ENCODE data around the gene ACTR3. TPM values are rescaled to one million over a fixed set of nuclear protein-coding genes. Genes with fewer than 3 reads are reported as not detected.

Gene ACTR3
- total and polyA plus RNA-seq, 2 of the 8 experiments (the other 6 are each of a cell fraction or from before 2014, with no cell fraction given): 51.7 to 184 TPM

DNA sequence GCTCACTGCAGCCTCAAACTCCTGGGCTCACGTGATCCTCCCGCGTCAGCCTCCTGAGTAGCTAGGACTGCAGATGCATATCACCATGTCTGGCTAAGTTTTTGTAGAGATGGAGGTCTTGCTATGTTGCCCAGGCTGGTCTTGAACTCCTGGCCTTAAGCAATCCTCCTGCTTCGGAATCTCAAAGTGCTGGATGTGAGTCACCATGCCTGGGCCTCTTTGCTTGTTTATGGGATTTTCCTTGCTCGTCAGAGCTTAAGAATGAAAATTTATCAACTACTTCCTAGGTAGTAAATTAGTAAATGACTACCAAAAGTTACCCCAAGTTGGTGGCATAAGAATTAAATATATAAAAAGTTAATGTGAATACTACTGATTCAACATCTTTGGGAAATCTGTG, 51.0 kb downstream of the ACTR3 start:
- H4K20me1 ChIP-seq (replicated peaks in 1 of 2; ENCODE audit: control insufficient read depth in 1 of 2, insufficient read depth in 2 of 2, low read length in 2 of 2): no peaks in the 10 kb centered on the region
- no peak overlapping the region for H3K9ac ChIP-seq (replicated peaks in 1 of 4; ENCODE audit: extremely low read depth in 1 of 4, low read depth in 3 of 4, low read length in 3 of 4)
- POLR2A ChIA-PET (ENCODE audit: partially characterized antibody): no interaction called here
- H3K36me3 ChIP-seq (ENCODE audit: control insufficient read depth in 2 of 4, insufficient read depth in 4 of 4, low read length in 3 of 4): peaks cover 0 to 33% (median 7%) of the 10 kb centered on the region in 4 experiments; a peak in 3 of 8 replicates
- H4K91ac ChIP-seq (replicated peaks; ENCODE audit: insufficient read length, low read length): no peak overlapping the region
- no peak overlapping the region for H3K4ac ChIP-seq (replicated peaks; ENCODE audit: insufficient read length, low read depth, low read length)
- H3K79me2 ChIP-seq (ENCODE audit: control insufficient read depth in 1 of 2, insufficient read depth in 2 of 2, low read length in 2 of 2): no peaks in the 10 kb centered on the region
- FAIRE-seq (no peak), DNase-seq (ENCODE audit: low read depth in 1 of 2, low spot score in 2 of 2) (no peak)
- H2BK15ac ChIP-seq (ENCODE audit: low read length): no peak overlapping the region
- no peaks in the 10 kb centered on the region for H3K9me3 ChIP-seq (ENCODE audit: insufficient read depth in 2 of 2, low read depth in 1 of 2, low read length in 1 of 2)
- WGBS, 2 experiments (ENCODE audit: extremely low coverage in 1 of 2, insufficient coverage in 1 of 2, insufficient read length in 1 of 2, insufficient replicate concordance in 2 of 2, low coverage in 1 of 2, low lambda C conversion rate in 2 of 2, missing lambda C conversion rate in 1 of 2): 91% methylated on average over 5 of the region's 5 CpGs; no CpG with 5 or more reads in 1 of the 2 experiments
- no peak overlapping the region for H3K4me2 ChIP-seq (ENCODE audit: insufficient read depth in 1 of 2, low read depth in 2 of 2, low read length in 2 of 2)
- no peak overlapping the region for H3K56ac ChIP-seq (replicated peaks; ENCODE audit: insufficient read length, low read depth, low read length)
- H3K79me1 ChIP-seq (ENCODE audit: low read depth, low read length): no peaks in the 10 kb centered on the region; the same call in 1 of the 2 replicates
- H2BK120ac ChIP-seq (replicated peaks; ENCODE audit: low read depth, low read length): no peak overlapping the region
- no peak overlapping the region for H3K4me3 ChIP-seq (ENCODE audit: extremely low read depth in 1 of 4, insufficient read depth in 2 of 4, low read depth in 3 of 4, low read length in 4 of 4)
- H3K23ac ChIP-seq (ENCODE audit: insufficient read length): no peak overlapping the region
- no peaks in the 10 kb centered on the region for H3K27me3 ChIP-seq (replicated peaks in 1 of 4; ENCODE audit: control insufficient read depth in 3 of 4, extremely low read depth in 1 of 4, insufficient read depth in 3 of 4, low read length in 3 of 4)
- no peak overlapping the region for H2AFZ ChIP-seq (ENCODE audit: low read length)
- no peaks in the 10 kb centered on the region for H3K23me2 ChIP-seq (ENCODE audit: low read depth, low read length)
- H3K18ac ChIP-seq (ENCODE audit: extremely low read depth, low read length): no peak overlapping the region
- no peak overlapping the region for H2BK12ac ChIP-seq (ENCODE audit: low read depth, low read length)
- no peak overlapping the region for H3K27ac ChIP-seq (ENCODE audit: low read depth, low read length)
- CTCF ChIA-PET (ENCODE audit: partially characterized antibody): no interaction called here
- H2BK5ac ChIP-seq (ENCODE audit: low read depth, low read length): no peak overlapping the region
- H2AK5ac ChIP-seq (ENCODE audit: low read depth, low read length): no peak overlapping the region
- H2BK20ac ChIP-seq (ENCODE audit: low read length): no peak overlapping the region
- no peak overlapping the region for H3K14ac ChIP-seq (ENCODE audit: insufficient read length)
- no peak overlapping the region for H4K5ac ChIP-seq (ENCODE audit: insufficient read length, low read depth, low read length)
- H3K4me1 ChIP-seq (replicated peaks in 1 of 4; ENCODE audit: control insufficient read depth in 3 of 4, insufficient read depth in 4 of 4, low read length in 3 of 4): no peaks in the 10 kb centered on the region
- no peak overlapping the region for H4K8ac ChIP-seq (ENCODE audit: extremely low read depth, insufficient read depth, low read length)
- TF ChIP-seq EP300 (IDR thresholded peaks at IDR 0.05; ENCODE audit: borderline replicate concordance in 1 of 2, low read depth in 2 of 2, low read length in 2 of 2) (no peak), CBX5 (IDR thresholded peaks at IDR 0.05; ENCODE audit: low read depth, low read length) (no peak), KDM1A (IDR thresholded peaks at IDR 0.05; ENCODE audit: borderline replicate concordance, low read length) (no peak), BRCA1 (IDR thresholded peaks at IDR 0.05; ENCODE audit: low read depth, low read length) (no peak), GTF2F1 (IDR thresholded peaks at IDR 0.05; ENCODE audit: borderline replicate concordance, low read depth, low read length) (no peak), POU5F1 (IDR thresholded peaks at IDR 0.05; ENCODE audit: low read depth, low read length) (no peak), SRF (IDR thresholded peaks at IDR 0.05; ENCODE audit: low read depth, low read length) (no peak), CHD1 (IDR thresholded peaks at IDR 0.05; ENCODE audit: low read depth, low read length) (no peak), EZH2 (IDR thresholded peaks at IDR 0.05; ENCODE audit: low read depth, low read length, severe bottlenecking) (no peak)
- TF ChIP-seq, protein P1, sequence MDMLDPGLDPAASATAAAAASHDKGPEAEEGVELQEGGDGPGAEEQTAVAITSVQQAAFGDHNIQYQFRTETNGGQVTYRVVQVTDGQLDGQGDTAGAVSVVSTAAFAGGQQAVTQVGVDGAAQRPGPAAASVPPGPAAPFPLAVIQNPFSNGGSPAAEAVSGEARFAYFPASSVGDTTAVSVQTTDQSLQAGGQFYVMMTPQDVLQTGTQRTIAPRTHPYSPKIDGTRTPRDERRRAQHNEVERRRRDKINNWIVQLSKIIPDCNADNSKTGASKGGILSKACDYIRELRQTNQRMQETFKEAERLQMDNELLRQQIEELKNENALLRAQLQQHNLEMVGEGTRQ (IDR thresholded peaks at IDR 0.05; ENCODE audit: low read length): no peak
- TF ChIP-seq, protein P2, sequence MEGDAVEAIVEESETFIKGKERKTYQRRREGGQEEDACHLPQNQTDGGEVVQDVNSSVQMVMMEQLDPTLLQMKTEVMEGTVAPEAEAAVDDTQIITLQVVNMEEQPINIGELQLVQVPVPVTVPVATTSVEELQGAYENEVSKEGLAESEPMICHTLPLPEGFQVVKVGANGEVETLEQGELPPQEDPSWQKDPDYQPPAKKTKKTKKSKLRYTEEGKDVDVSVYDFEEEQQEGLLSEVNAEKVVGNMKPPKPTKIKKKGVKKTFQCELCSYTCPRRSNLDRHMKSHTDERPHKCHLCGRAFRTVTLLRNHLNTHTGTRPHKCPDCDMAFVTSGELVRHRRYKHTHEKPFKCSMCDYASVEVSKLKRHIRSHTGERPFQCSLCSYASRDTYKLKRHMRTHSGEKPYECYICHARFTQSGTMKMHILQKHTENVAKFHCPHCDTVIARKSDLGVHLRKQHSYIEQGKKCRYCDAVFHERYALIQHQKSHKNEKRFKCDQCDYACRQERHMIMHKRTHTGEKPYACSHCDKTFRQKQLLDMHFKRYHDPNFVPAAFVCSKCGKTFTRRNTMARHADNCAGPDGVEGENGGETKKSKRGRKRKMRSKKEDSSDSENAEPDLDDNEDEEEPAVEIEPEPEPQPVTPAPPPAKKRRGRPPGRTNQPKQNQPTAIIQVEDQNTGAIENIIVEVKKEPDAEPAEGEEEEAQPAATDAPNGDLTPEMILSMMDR (IDR thresholded peaks at IDR 0.05; ENCODE audit: control extremely low read depth in 1 of 3, insufficient read depth in 1 of 3, low read depth in 1 of 3, low read length in 3 of 3): no peak
